Suprapubic skin (tissue), 4 donors: ENCODE results near the gene MRPL11. TPM values are rescaled to one million over a fixed set of nuclear protein-coding genes. Genes with fewer than 3 reads are reported as not detected.
"Not testable (repeated sequence)": the region's sequence is repeated elsewhere in the genome, so short reads cannot be mapped to it uniquely, and the experiment has no call there.

ENCODE experiments used
- DNase-seq, 2 donors: peaks; one replicate each; pipeline ENCODE4 v3.0.0-alpha.2; 2019; ENCODE audit warnings: low spot score in 2 of 2
- H3K27ac ChIP-seq: fragments of 200-600 bp; sonication (generic); one replicate; pipeline ENCODE4 v1.5.1; 2019
- H3K27me3 ChIP-seq: fragments of 200-600 bp; sonication (generic); one replicate; pipeline ENCODE4 v1.5.1; 2019
- H3K36me3 ChIP-seq: fragments of 200-600 bp; sonication (generic); one replicate; pipeline ENCODE4 v1.5.1; 2019
- H3K4me1 ChIP-seq: fragments of 200-600 bp; sonication (generic); one replicate; pipeline ENCODE4 v1.5.1; 2019
- H3K4me3 ChIP-seq: fragments of 200-600 bp; sonication (generic); one replicate; pipeline ENCODE4 v1.5.1; 2019; ENCODE audit warnings: mild to moderate bottlenecking
- H3K9me3 ChIP-seq: fragments of 200-600 bp; sonication (generic); one replicate; pipeline ENCODE4 v1.5.1; 2019
- CTCF ChIP-seq, 2 donors: fragments of 200-600 bp in 1 of 2; fragments of 450-650 bp in 1 of 2; sonication (generic) in 1 of 2; IDR thresholded peaks; one replicate each; pipeline ENCODE4 v1.5.1; 2016 to 2019; ENCODE audit warnings: antibody characterized with exemption in 2 of 2, mild to moderate bottlenecking in 1 of 2, moderate library complexity in 1 of 2
- EP300 ChIP-seq: sonication (generic); formaldehyde crosslinking; IDR thresholded peaks from one replicate; pipeline ENCODE4 v1.6.1; 2017; ENCODE audit warnings: antibody characterized with exemption
- POLR2A ChIP-seq, 2 donors: fragments of 450-650 bp; IDR thresholded peaks; one replicate each; pipeline ENCODE4 v1.6.1; 2017; ENCODE audit warnings: antibody characterized with exemption in 2 of 2, mild to moderate bottlenecking in 2 of 2, moderate library complexity in 2 of 2
- POLR2AphosphoS5 ChIP-seq, 3 donors: sonication (generic); formaldehyde crosslinking; IDR thresholded peaks; one replicate each; pipeline ENCODE4 v1.6.1; 2017; ENCODE audit warnings: antibody characterized with exemption in 3 of 3
- WGBS: methylation state at CpG from one replicate; pipeline ENCODE4 v1.1.5; 2018; 5-methylcytosine and 5-hydroxymethylcytosine counted together
- total RNA-seq, 4 donors: library from RNA; depleted of rRNA; stranded (reverse); fragments of >200 nt; gene quantifications; one replicate each; pipeline ENCODE4 v1.1.0, GENCODE V29; 2016

MRPL11 gene
- total RNA-seq, 4 donors from 2014 or later = 22.0 to 42.0 (median 28.0) TPM

- peaks cover 11% of the 10 kb centered on the region for H3K4me1 ChIP-seq
- peak overlapping the region; percentile 76 for H3K27ac ChIP-seq
- H3K36me3 ChIP-seq = peaks cover 38% of the 10 kb centered on the region
- peak overlapping the region; percentile 98 for H3K4me3 ChIP-seq
- H3K9me3 ChIP-seq = no peaks in the 10 kb centered on the region
- 12% methylated on average over 12 of the region's 12 CpGs for WGBS
- no peaks in the 10 kb centered on the region for H3K27me3 ChIP-seq
- DNase-seq = no peak
- TF ChIP-seq POLR2AphosphoS5 (IDR thresholded peaks at IDR 0.05) = no peak
- TF ChIP-seq POLR2A (IDR thresholded peaks at IDR 0.05) = no peak
- no peak for TF ChIP-seq CTCF (IDR thresholded peaks at IDR 0.05)
- no peak for TF ChIP-seq EP300
These were observed 607 bp downstream of the MRPL11 start for GRCh38 chr11:66437979-66438503.

GRCh38 chr11:66432597-66432996, 6.1 kb downstream of the MRPL11 start:
- H3K4me1 ChIP-seq = peaks cover 3% of the 10 kb centered on the region
- peaks cover 43% of the 10 kb centered on the region for H3K36me3 ChIP-seq
- WGBS = 88% methylated on average over 7 of the region's 7 CpGs
- no peaks in the 10 kb centered on the region for H3K27me3 ChIP-seq
- H3K27ac ChIP-seq = no peak overlapping the region
- H3K9me3 ChIP-seq = no peaks in the 10 kb centered on the region
- TF ChIP-seq POLR2AphosphoS5 (IDR thresholded peaks at IDR 0.05) (no peak), POLR2A (IDR thresholded peaks at IDR 0.05) (no peak), CTCF (IDR thresholded peaks at IDR 0.05) (no peak), EP300 (no peak)
- DNase-seq = no peak
- no peak overlapping the region for H3K4me3 ChIP-seq

GRCh38 chr11:66431871-66432329, 6.7 kb downstream of the MRPL11 start:
- H3K27ac ChIP-seq, H3K4me1 ChIP-seq, DNase-seq, H3K9me3 ChIP-seq, H3K27me3 ChIP-seq, H3K4me3 ChIP-seq: not testable (repeated sequence)
- H3K36me3 ChIP-seq = peaks cover 40% of the 10 kb centered on the region
- WGBS = 89% methylated on average over 8 of the region's 8 CpGs

- not testable (repeated sequence) for DNase-seq, H3K9me3 ChIP-seq, H3K27me3 ChIP-seq, H3K4me3 ChIP-seq, H3K4me1 ChIP-seq, H3K27ac ChIP-seq
- H3K36me3 ChIP-seq = peaks cover 34% of the 10 kb centered on the region
These were observed 7.4 kb downstream of the MRPL11 start for GRCh38 chr11:66431287-66431686.

- Histone ChIP-seq H3K27ac (no peak overlapping the region), H3K9me3 (no peaks in the 10 kb centered on the region), H3K36me3 (peaks cover 22% of the 10 kb centered on the region), H3K27me3 (no peaks in the 10 kb centered on the region), H3K4me3 (no peak overlapping the region), H3K4me1 (no peaks in the 10 kb centered on the region)
- TF ChIP-seq CTCF (IDR thresholded peaks at IDR 0.05) = peak; percentile 44 to 70
- no peak for TF ChIP-seq EP300
- TF ChIP-seq POLR2A (IDR thresholded peaks at IDR 0.05) = no peak
- TF ChIP-seq POLR2AphosphoS5 (IDR thresholded peaks at IDR 0.05) = no peak
- DNase-seq = peak in 1 of 2 donors; percentile 89
- WGBS = 31% methylated on average over 9 of the region's 9 CpGs
These were observed 8.6 kb downstream of the MRPL11 start for GRCh38 chr11:66429983-66430602.

- H3K27me3 ChIP-seq = no peaks in the 10 kb centered on the region
- 91% methylated on average over 2 of the region's 2 CpGs for WGBS
- TF ChIP-seq POLR2AphosphoS5 (IDR thresholded peaks at IDR 0.05) (no peak), CTCF (IDR thresholded peaks at IDR 0.05) (no peak), EP300 (no peak), POLR2A (IDR thresholded peaks at IDR 0.05) (no peak)
- peaks cover 14% of the 10 kb centered on the region for H3K36me3 ChIP-seq
- H3K4me3 ChIP-seq = no peak overlapping the region
- no peak for DNase-seq
- no peaks in the 10 kb centered on the region for H3K9me3 ChIP-seq
- no peaks in the 10 kb centered on the region for H3K4me1 ChIP-seq
- H3K27ac ChIP-seq = no peak overlapping the region
These were observed 9.7 kb downstream of the MRPL11 start for GRCh38 chr11:66428933-66429332.
